ENCODE results near the gene ZNF488. TPM values are rescaled to one million over a fixed set of nuclear protein-coding genes. Genes with fewer than 3 reads are reported as not detected.

The ZNF488 gene
- total RNA-seq, 1 donor from 2014 or later = 2.9 TPM

DNA sequence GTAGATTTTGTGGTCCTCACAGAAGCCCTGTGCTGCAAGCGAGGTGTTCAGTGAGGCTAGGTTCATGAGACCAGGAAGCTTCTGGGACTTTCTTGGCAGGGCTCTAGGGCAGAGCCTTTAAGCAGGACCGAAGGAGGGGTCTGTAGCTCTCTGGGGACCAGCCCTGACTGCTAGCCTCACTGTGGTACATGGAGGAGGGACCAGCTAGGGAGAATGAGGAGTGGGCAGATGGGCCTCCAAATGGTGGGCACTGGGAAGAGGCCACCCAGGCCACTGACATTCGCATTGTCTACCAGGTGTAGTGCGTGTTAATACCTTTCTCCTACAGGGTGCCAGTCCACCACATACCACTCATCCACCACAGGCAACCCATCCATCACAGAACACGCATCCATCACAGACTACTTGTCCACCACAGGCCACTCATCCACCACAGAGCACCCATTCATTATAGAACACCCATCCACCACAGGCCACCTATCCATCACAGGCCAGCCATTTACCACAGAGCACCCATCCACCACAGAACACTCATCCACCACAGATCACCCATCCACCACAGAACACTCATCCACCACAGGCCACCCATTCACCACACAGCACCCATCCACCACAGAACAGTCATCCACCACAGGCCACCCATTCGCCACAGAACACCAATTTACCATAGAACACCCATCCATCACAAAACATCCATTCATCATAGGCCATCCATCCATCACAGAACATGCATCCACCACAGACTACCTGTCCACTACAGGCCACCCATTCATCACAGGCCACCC lies 31.6 kb upstream of the ZNF488 start:
- H3K4me3 Mint-ChIP-seq = no peak overlapping the region

GRCh38 chr10:47414752-47415519 lies 30.8 kb upstream of the ZNF488 start:
- Mint-ChIP-seq H3K36me3 (ENCODE audit: low read depth) (no peaks in the 10 kb centered on the region), H3K27me3 (ENCODE audit: low read depth) (no peaks in the 10 kb centered on the region)

More for the DNA sequence above, 31.6 kb upstream of the ZNF488 start:
- no peak for DNase-seq (ENCODE audit: low read depth, low spot score)
- no peaks in the 10 kb centered on the region for H3K27me3 Mint-ChIP-seq (ENCODE audit: low read depth)
- peaks cover 4% of the 10 kb centered on the region for H3K4me1 Mint-ChIP-seq
- no peaks in the 10 kb centered on the region for H3K9me3 Mint-ChIP-seq
- TF ChIP-seq CTCF (conservative IDR thresholded peaks at IDR 0.05) = no peak
- no peaks in the 10 kb centered on the region for H3K36me3 Mint-ChIP-seq (ENCODE audit: low read depth)
- no peak overlapping the region for H3K27ac Mint-ChIP-seq (ENCODE audit: unreplicated experiment)

GRCh38 chr10:47414227-47414592 lies 30.1 kb upstream of the ZNF488 start:
- Mint-ChIP-seq H3K4me1 (no peaks in the 10 kb centered on the region), H3K36me3 (ENCODE audit: low read depth) (no peaks in the 10 kb centered on the region), H3K4me3 (no peak overlapping the region), H3K9me3 (no peaks in the 10 kb centered on the region), H3K27me3 (ENCODE audit: low read depth) (no peaks in the 10 kb centered on the region), H3K27ac (ENCODE audit: unreplicated experiment) (no peak overlapping the region)
- no peak for DNase-seq (ENCODE audit: low read depth, low spot score)
- TF ChIP-seq CTCF (conservative IDR thresholded peaks at IDR 0.05) = no peak

More at GRCh38 chr10:47414752-47415519, 30.8 kb upstream of the ZNF488 start:
- H3K9me3 Mint-ChIP-seq = no peaks in the 10 kb centered on the region
- H3K4me3 Mint-ChIP-seq = no peak overlapping the region
- no peak for TF ChIP-seq CTCF (conservative IDR thresholded peaks at IDR 0.05)
- no peaks in the 10 kb centered on the region for H3K4me1 Mint-ChIP-seq
- no peak for DNase-seq (ENCODE audit: low read depth, low spot score)
- H3K27ac Mint-ChIP-seq (ENCODE audit: unreplicated experiment) = peak overlapping the region; percentile 35

DNA sequence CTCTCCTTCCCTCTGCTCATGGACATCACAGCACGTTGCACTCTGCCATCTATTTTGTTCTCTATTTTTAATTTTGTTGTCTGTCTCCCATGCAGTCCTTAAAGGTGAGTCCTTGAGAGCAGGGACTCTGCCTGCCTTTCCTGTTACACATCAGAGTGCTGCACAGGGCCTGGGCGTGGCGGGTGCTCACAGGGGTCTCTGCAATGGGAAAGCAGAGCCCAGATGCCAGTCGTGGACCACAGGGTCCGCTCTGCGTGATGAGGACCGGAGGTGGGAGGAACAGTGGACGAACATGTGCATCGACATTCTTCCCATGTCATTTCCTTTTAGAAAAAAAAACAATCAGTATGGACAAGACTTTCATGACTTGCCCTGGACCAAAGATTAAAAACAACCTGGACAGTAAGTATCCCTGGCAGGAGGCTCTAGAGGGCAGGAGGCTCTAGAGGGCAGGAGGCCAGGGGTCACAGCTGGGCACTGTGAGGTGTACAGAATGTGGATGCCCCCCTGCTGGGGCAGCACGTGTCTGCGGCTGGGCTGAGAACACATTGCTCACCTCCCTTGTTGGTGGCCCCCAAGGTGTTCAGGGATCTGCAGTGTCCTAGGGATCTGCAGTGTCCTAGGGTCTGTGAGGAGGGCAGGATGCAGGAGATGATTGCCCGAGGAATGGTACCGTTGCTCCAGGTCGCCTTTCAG lies 29.6 kb upstream of the ZNF488 start:
- no peak for DNase-seq (ENCODE audit: low read depth, low spot score)
- no peak for TF ChIP-seq CTCF (conservative IDR thresholded peaks at IDR 0.05)
- no peak overlapping the region for H3K27ac Mint-ChIP-seq (ENCODE audit: unreplicated experiment)
- no peaks in the 10 kb centered on the region for H3K36me3 Mint-ChIP-seq (ENCODE audit: low read depth)
- no peaks in the 10 kb centered on the region for H3K4me1 Mint-ChIP-seq
- H3K27me3 Mint-ChIP-seq (ENCODE audit: low read depth) = no peaks in the 10 kb centered on the region
- H3K9me3 Mint-ChIP-seq = no peaks in the 10 kb centered on the region
- no peak overlapping the region for H3K4me3 Mint-ChIP-seq

DNA sequence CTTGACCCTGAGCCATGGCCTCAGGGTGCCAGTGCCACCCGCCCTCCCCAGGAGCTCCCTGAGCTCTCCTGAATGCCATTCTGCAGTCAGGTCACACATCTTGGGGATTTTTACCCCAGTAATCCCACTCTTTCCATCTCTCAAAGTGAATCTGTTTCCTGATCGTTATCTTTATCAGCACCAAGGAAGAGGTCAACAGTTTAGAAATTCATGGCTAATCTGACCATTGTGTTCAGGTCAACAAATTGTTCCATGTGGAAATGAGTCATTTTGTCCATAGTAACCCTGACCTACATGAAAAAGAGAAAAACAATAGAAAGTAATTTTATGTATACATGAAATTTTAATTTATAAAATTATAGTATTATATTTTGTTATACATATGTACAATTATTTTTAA lies 28.8 kb upstream of the ZNF488 start:
- Mint-ChIP-seq H3K27ac (ENCODE audit: unreplicated experiment) (no peak overlapping the region), H3K9me3 (no peaks in the 10 kb centered on the region), H3K36me3 (ENCODE audit: low read depth) (no peaks in the 10 kb centered on the region), H3K4me1 (no peaks in the 10 kb centered on the region), H3K4me3 (no peak overlapping the region), H3K27me3 (ENCODE audit: low read depth) (no peaks in the 10 kb centered on the region)
- DNase-seq (ENCODE audit: low read depth, low spot score) = no peak
- no peak for TF ChIP-seq CTCF (conservative IDR thresholded peaks at IDR 0.05)
